ENCODE data around the gene ZNF335. TPM values are rescaled to one million over a fixed set of nuclear protein-coding genes. Genes with fewer than 3 reads are reported as not detected.

ZNF335 gene, protein sequence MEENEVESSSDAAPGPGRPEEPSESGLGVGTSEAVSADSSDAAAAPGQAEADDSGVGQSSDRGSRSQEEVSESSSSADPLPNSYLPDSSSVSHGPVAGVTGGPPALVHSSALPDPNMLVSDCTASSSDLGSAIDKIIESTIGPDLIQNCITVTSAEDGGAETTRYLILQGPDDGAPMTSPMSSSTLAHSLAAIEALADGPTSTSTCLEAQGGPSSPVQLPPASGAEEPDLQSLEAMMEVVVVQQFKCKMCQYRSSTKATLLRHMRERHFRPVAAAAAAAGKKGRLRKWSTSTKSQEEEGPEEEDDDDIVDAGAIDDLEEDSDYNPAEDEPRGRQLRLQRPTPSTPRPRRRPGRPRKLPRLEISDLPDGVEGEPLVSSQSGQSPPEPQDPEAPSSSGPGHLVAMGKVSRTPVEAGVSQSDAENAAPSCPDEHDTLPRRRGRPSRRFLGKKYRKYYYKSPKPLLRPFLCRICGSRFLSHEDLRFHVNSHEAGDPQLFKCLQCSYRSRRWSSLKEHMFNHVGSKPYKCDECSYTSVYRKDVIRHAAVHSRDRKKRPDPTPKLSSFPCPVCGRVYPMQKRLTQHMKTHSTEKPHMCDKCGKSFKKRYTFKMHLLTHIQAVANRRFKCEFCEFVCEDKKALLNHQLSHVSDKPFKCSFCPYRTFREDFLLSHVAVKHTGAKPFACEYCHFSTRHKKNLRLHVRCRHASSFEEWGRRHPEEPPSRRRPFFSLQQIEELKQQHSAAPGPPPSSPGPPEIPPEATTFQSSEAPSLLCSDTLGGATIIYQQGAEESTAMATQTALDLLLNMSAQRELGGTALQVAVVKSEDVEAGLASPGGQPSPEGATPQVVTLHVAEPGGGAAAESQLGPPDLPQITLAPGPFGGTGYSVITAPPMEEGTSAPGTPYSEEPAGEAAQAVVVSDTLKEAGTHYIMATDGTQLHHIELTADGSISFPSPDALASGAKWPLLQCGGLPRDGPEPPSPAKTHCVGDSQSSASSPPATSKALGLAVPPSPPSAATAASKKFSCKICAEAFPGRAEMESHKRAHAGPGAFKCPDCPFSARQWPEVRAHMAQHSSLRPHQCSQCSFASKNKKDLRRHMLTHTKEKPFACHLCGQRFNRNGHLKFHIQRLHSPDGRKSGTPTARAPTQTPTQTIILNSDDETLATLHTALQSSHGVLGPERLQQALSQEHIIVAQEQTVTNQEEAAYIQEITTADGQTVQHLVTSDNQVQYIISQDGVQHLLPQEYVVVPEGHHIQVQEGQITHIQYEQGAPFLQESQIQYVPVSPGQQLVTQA (N-terminal part only)
- total RNA-seq (2022) (24.2 and 26.9 TPM in 2 replicates), Bru-seq, nascent RNA (percentile 70 among the genes with signal in this experiment), BruChase-seq, experiment 1, labeled RNA remaining after a 6-hour chase (percentile 74 among the genes with signal in this experiment), BruChase-seq, experiment 2, labeled RNA remaining after a 2-hour chase (percentile 69 among the genes with signal in this experiment)
- long read RNA-seq, full-length matches to known transcripts = 11 of 54 reads
- long read RNA-seq, partial matches to known transcripts = 26 of 54 reads
- long read RNA-seq, other reads (novel, unspliced or antisense) = 17 of 54 reads

- H3K4me3 Mint-ChIP-seq (ENCODE audit: unreplicated experiment) = peak within 1 kb of the TSS; percentile 71
- no peaks in the 10 kb centered on the region for H3K9me3 Mint-ChIP-seq (ENCODE audit: unreplicated experiment)
- BruUV-seq (replicated peaks) = TSS peak; percentile 85
- CTCF ChIA-PET = interaction anchor here (0.5 to 13.5 kb wide), 16 partner anchors 10 to 631 kb away, joined by 3 to 200 read pairs (median 22); no protein-coding TSS in a partner anchor
- intact Hi-C loops (cut with micrococcal nuclease) = loop anchor here (1.0 kb wide), 2 partner anchors 21 to 113 kb away; no protein-coding TSS in a partner anchor
- no peaks in the 10 kb centered on the region for H3K27me3 Mint-ChIP-seq (ENCODE audit: insufficient read depth, unreplicated experiment)
- peaks cover 30% of the 10 kb centered on the region for H3K36me3 Mint-ChIP-seq (ENCODE audit: insufficient read depth, unreplicated experiment)
- POLR2A ChIA-PET = interaction anchor here (0.7 to 6.0 kb wide), 28 partner anchors 10 to 393 kb away, joined by 3 to 123 read pairs (median 8); partner anchors contain the start of genes ACOT8, CTSA, DNTTIP1 and NCOA5
- TF ChIP-seq, protein P1, sequence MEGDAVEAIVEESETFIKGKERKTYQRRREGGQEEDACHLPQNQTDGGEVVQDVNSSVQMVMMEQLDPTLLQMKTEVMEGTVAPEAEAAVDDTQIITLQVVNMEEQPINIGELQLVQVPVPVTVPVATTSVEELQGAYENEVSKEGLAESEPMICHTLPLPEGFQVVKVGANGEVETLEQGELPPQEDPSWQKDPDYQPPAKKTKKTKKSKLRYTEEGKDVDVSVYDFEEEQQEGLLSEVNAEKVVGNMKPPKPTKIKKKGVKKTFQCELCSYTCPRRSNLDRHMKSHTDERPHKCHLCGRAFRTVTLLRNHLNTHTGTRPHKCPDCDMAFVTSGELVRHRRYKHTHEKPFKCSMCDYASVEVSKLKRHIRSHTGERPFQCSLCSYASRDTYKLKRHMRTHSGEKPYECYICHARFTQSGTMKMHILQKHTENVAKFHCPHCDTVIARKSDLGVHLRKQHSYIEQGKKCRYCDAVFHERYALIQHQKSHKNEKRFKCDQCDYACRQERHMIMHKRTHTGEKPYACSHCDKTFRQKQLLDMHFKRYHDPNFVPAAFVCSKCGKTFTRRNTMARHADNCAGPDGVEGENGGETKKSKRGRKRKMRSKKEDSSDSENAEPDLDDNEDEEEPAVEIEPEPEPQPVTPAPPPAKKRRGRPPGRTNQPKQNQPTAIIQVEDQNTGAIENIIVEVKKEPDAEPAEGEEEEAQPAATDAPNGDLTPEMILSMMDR (IDR thresholded peaks at IDR 0.05; ENCODE audit: unreplicated experiment) = no peak
- DNase-seq (ENCODE audit: unreplicated experiment) = peak; percentile 92
- peak within 1 kb of the TSS; percentile 100 for H3K27ac Mint-ChIP-seq (ENCODE audit: low read depth, unreplicated experiment)
- H3K4me1 Mint-ChIP-seq (ENCODE audit: insufficient read depth, unreplicated experiment) = peaks cover 25% of the 10 kb centered on the region
These were observed at the start of gene ZNF335 for GRCh38 chr20:45971675-45972499. TSS of gene ZNF335 (minus strand) at chr20:45972203. CDS start at chr20:45971410, 793 bp downstream.

DNA sequence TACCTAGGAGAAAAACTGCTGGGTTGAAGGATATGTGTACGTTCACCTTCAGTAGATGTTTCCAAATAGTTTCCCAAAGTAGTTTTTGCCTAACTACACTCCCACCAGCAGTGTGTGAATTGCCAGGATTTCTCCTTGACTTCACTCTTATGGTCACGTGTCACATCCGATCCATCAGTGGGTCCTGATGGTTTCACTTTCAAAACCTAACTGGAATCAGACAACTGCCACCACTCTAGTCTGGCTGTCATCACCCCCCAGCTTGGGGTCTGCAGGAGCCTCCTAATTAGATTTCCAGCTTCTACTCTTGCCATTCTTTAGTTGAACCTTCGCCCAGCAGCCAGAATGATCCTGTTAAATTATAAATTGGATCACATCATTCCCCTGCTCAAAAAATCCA lies 48.6 kb upstream of the ZNF335 start:
- no TSS peak for BruUV-seq (replicated peaks)
- intact Hi-C loops (cut with micrococcal nuclease) = loop anchor here (10.0 kb wide), 1 partner anchor 304 kb away; no protein-coding TSS in a partner anchor
- peaks cover 56% of the 10 kb centered on the region for H3K27me3 Mint-ChIP-seq (ENCODE audit: insufficient read depth, unreplicated experiment)

DNA sequence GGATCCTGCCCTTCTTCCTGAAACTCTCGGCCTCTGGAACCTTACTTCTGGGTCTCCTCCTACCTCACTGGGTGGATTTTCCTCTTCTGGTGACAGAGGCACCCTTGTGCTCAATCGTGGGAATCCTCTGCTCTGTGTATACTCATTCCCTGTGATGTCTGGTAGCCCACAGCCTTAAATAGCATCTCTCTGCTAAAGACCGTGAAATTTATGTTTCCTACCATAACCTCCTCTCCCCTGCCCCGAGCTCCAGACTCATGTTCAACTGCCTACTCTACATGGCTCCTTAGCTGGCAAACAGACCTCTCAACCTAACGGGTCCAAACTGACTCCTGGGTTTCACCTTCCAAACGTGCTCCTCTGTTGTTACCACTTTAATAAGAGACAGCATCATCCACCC lies 46.6 kb upstream of the ZNF335 start:
- H3K4me3 Mint-ChIP-seq (ENCODE audit: unreplicated experiment) = no peak overlapping the region
- intact Hi-C loops (cut with micrococcal nuclease) = no loop called here
- ChIA-PET POLR2A (no interaction called here), CTCF (interaction anchor here (0.6 to 1.7 kb wide), 6 partner anchors 10 to 1301 kb away, joined by 3 to 8 read pairs (median 4); partner anchors contain the start of gene MMP9)
- TF ChIP-seq, protein P1 (IDR thresholded peaks at IDR 0.05; ENCODE audit: unreplicated experiment) = no peak
- DNase-seq (ENCODE audit: unreplicated experiment) = no peak
- H3K36me3 Mint-ChIP-seq (ENCODE audit: insufficient read depth, unreplicated experiment) = no peaks in the 10 kb centered on the region
- peaks cover 11% of the 10 kb centered on the region for H3K4me1 Mint-ChIP-seq (ENCODE audit: insufficient read depth, unreplicated experiment)
- H3K27ac Mint-ChIP-seq (ENCODE audit: low read depth, unreplicated experiment) = no peak overlapping the region
- no TSS peak for BruUV-seq (replicated peaks)
- peaks cover 36% of the 10 kb centered on the region for H3K27me3 Mint-ChIP-seq (ENCODE audit: insufficient read depth, unreplicated experiment)
- no peaks in the 10 kb centered on the region for H3K9me3 Mint-ChIP-seq (ENCODE audit: unreplicated experiment)

More for the DNA sequence above, 48.6 kb upstream of the ZNF335 start:
- no peak for DNase-seq (ENCODE audit: unreplicated experiment)
- H3K36me3 Mint-ChIP-seq (ENCODE audit: insufficient read depth, unreplicated experiment) = no peaks in the 10 kb centered on the region
- ChIA-PET CTCF (interaction anchor here (0.7 to 1.3 kb wide), 3 partner anchors 9 to 402 kb away, joined by 3 read pairs; partner anchors contain the start of gene SLC12A5), POLR2A (interaction anchor here (0.6 to 0.7 kb wide), 2 partner anchors 55 to 64 kb away, joined by 3 to 4 read pairs; no protein-coding TSS in a partner anchor)
- H3K27ac Mint-ChIP-seq (ENCODE audit: low read depth, unreplicated experiment) = no peak overlapping the region
- TF ChIP-seq, protein P1 (IDR thresholded peaks at IDR 0.05; ENCODE audit: unreplicated experiment) = no peak
- H3K9me3 Mint-ChIP-seq (ENCODE audit: unreplicated experiment) = no peaks in the 10 kb centered on the region
- H3K4me1 Mint-ChIP-seq (ENCODE audit: insufficient read depth, unreplicated experiment) = peaks cover 12% of the 10 kb centered on the region
- no peak overlapping the region for H3K4me3 Mint-ChIP-seq (ENCODE audit: unreplicated experiment)
